Activated CD4-positive, alpha-beta T cell treated with anti-CD3 and anti-CD28 coated beads, Interleukin-2, amount 50 U/mL, for 1 hour (primary cell): ENCODE data around the gene PFKFB1.
"Not testable (repeated sequence)": the region's sequence is repeated elsewhere in the genome, so short reads cannot be mapped to it uniquely, and the experiment has no call there.

Experiments
- DNase-seq: peaks from one replicate; pipeline ENCODE4 v3.0.0-alpha.2; 2020

Gene PFKFB1

GRCh38 chrX:54991706-54992105 lies 2.3 kb downstream of the PFKFB1 start:
- no peak for DNase-seq

GRCh38 chrX:54983306-54983705 lies 10.7 kb downstream of the PFKFB1 start:
- DNase-seq: not testable (repeated sequence)

DNA sequence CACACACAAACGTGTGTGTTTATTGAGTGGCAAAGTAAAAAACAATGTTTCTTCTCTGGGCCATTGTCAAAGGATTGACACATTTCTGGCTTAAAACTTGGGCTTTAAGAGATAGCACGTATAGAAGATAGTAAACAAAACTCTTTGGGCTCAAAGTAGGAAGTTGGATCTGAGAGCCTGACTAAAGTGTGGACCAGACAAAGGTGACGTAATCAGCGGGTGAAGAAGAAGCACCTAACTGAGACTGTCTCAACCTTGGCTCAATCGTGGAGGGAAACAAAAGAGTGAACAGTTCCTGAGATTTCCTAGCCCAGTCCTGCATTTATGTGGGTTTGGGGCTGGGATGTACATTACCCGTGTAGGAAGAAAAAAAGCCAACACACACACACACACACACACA lies 13.7 kb downstream of the PFKFB1 start:
- no peak for DNase-seq

DNA sequence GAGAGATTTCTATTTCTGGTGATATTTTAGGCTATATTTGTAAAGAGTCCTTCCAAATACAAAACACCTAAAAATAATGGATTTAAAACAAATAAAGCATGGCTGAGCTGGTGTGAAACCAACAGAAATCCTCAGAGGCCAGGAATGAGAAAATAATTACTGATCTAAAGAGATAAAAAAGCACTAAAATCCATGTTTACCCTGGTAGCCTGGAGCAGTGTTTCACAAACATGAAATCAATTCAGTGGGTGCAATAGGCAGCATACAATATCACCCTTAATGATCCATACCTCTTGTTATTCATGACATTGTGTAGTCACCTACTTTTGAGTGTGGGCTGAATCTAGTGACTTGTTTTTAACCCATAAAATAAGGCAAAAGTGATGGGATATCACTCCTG lies 14.6 kb downstream of the PFKFB1 start:
- no peak for DNase-seq

DNA sequence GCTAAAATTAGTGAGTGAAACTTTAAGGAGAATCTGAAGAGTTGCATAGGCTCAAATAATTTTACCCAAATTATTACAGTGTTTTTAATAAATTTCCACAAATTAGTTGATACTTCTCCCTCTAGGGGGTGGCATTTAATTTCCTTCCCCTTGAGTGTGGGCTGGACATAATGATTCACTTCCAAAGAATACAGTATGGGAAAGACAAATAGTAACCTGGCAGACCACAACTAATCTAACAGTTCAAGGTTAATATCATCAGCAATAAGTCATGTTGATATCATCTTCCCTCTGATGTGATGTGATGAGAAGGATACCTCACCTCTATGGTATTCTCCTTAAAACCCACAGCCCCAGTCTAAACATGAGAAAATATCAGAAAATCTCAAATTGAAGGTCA lies 15.5 kb downstream of the PFKFB1 start:
- DNase-seq: no peak

GRCh38 chrX:54977387-54977786 lies 16.6 kb downstream of the PFKFB1 start:
- DNase-seq: no peak

DNA sequence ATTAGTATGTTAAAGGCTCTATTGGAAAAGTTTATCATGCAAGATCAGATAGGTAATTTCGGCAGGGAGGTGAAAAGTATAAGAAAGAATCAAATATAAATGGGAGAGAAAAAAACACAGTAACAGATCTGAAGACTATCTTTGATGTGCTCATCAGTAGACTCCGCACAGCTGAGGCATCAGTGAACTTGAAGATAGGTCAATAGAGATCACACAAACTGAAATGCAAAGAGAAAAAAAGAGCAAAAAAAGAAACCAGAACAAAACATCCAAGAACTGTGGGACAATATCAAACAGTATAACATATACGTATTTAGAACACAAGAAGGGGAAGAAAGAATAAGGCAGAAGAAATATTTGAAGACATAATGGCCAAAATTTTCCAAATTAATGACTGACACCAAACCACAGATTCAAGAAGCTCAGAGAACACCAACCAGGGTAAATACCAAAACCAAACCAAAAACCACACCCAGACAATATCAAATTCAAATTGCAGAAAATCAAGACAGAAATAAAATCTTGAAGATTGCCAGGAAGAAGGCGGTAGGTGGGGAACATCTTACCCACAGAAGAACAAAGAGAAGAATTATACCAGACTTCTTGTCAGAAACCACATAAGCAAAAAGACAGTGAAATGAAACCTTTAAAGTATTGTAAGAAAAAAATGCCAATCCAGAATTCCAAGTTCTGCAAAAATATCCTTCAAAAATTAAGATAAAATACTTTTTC lies 29.1 kb downstream of the PFKFB1 start:
- no peak for DNase-seq

- no peak for DNase-seq
Observed at GRCh38 chrX:54961750-54962149, 32.2 kb downstream of the PFKFB1 start.

DNA sequence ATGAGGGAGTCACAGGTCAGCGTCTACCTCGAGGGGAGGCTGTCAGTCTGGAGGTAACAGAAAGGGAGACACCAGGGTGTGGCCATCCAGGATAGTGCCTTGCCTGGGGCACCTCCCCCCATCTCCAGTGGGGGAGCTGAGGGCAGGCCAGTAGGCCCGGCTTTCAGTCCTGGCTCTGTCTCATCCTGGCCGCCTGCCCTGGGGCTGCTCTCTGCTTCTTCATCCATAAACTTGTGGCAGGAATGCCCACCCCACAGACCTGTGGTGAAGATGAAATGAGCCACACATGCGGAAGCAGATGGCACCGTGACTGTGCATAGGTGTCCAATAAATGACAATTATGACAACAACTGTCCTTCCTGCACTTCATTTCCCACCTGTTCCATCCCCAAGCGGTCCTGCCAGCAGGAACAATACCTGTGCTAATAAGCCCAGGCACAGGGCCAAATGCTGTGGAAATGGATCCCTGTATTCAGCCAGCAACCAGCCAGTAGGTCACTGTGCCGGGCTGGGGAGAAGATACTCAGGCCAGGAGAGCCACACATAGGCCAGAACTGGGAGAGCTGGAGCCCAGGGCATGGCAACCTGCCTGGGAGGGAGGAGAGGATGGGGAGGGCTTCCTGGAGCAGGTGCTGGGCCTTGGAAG lies 43.1 kb downstream of the PFKFB1 start:
- no peak for DNase-seq

GRCh38 chrX:54945224-54945623 lies 48.8 kb downstream of the PFKFB1 start:
- no peak for DNase-seq

DNA sequence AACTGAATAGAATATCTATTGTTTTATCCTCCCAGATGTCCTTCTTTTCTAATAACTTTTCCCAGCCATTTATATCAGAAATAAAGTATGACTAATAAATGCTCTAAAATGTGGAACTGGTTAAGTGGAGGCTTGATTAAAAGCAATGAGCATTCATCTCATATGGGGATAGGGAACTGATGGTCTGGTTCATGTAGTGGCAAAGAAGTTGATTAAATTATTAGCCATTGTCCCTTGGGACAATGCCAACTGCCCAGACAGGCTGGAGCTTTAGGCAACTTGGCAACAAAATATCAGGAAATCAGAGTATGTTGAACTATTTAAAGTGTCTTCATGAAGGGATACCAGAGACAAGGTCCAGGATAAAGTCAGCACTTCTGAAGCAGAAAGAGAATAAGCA lies 49.2 kb downstream of the PFKFB1 start:
- DNase-seq: no peak

DNA sequence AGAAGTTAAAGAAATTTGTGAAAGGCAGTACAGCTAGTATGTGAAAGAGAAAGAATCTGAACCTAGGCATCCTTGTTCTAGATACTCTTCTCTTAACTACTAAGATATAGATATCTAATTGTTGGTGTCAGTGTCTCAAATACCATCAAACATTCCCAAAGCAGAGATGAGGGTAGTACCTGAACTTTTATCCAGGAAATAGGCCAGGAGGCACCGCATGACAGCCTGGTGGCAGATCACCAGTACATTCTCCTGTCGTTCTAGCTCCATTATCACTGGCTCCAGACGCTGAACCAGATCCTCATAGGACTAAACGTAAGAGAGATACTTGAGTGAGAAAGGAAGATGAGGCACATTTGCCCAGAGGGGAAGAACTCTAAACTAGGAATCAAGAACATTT lies 56.6 kb downstream of the PFKFB1 start:
- DNase-seq: no peak

DNA sequence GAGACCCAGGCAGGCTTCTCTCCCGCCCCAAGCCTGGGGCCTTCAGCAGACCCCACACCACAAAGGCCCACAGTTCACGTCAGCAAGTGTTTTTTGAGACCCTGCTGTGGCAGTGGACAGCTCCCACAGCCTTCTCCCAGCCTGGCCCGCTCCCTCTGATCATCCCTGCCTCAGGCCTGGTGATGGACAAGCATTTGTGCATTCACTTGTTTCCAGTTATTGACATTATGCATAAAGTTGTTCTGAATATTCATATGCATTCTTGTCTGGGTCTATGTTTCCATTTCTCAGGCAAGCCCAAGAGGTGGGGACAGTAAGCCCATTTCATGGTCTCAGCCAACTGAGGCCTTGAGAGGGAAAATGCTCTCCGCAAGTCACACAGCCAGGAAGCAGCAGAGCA lies 58.7 kb downstream of the PFKFB1 start:
- no peak for DNase-seq

GRCh38 chrX:54934890-54935289 lies 59.1 kb downstream of the PFKFB1 start:
- DNase-seq: no peak

DNA sequence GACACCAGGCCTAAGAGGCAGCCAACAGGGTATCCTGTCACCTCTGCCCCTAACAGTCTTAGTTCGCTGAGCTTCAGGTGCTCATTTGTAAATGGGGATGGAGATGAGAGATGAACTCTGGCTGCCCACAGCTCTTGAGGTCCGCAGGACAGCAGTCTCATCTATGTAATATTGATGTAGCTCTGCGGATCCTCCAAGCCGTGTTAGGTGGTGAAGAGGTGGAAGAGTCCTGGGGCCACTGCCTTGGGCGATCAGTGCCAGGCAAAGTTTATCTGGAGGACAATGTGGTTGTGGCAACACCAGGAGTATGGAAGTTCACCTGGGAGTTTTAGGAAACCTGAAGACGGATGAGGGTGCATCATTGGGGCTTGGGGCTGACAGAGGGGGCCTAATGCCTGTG lies 59.9 kb downstream of the PFKFB1 start:
- DNase-seq: no peak

GRCh38 chrX:54933150-54933826 lies 60.7 kb downstream of the PFKFB1 start:
- DNase-seq: no peak

- no peak for DNase-seq
Observed at GRCh38 chrX:54931107-54931506, 62.9 kb downstream of the PFKFB1 start.

- no peak for DNase-seq
Observed at GRCh38 chrX:54930291-54931049, 63.5 kb downstream of the PFKFB1 start.

- no peak for DNase-seq
Observed at GRCh38 chrX:54928876-54929275, 65.1 kb downstream of the PFKFB1 start.

DNA sequence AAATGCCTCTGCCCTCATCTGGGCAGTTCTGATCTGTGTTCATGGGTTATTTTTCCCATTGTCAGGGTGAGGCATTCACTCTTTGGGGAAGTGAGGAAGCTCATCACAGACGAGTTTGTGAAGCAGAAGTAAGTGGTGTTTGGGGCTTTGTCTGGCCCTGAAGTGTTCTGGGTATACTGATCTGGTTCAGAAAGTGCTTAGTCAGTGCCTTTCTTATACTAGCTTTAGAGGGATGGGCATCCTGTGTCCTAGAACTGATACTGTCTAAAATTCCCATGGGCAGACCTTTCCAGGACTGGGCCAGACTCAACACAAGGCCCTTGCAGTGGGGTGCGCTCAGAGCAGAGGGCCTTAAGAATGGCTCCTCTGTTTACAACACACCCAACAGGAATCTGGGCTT lies 67.0 kb downstream of the PFKFB1 start:
- DNase-seq: no peak

- no peak for DNase-seq
Observed at GRCh38 chrX:54923376-54923775, 70.6 kb downstream of the PFKFB1 start.

- DNase-seq: no peak
Observed at GRCh38 chrX:54922547-54922946, 71.4 kb downstream of the PFKFB1 start.

GRCh38 chrX:54921427-54922021 lies 72.5 kb downstream of the PFKFB1 start:
- DNase-seq: peak; percentile 30
